HL-60 (cell line): ENCODE results near the gene EDA.

ENCODE experiments used
- DNase-seq, 2 experiments: peaks; one replicate each; pipeline ENCODE4 v3.0.0-alpha.2; 2010 to 2020; ENCODE audit warnings: low read depth in 1 of 2, low spot score in 1 of 2
- H3K27ac ChIP-seq: fragments of 250-450 bp; sonication (Bioruptor Pico); replicated peaks from 2 replicates; pipeline ENCODE4 v1.5.1; 2020; ENCODE audit warnings: mild to moderate bottlenecking, moderate library complexity
- H3K27me3 ChIP-seq: fragments of 250-450 bp; sonication (Bioruptor Pico); 2 replicates; pipeline ENCODE4 v1.5.1; 2021; ENCODE audit warnings: mild to moderate bottlenecking, moderate library complexity; ENCODE audit not compliant: insufficient read depth, poor library complexity, severe bottlenecking
- H3K4me3 ChIP-seq: replicated peaks from 2 replicates; pipeline ENCODE4 v1.5.1; 2011; ENCODE audit warnings: mild to moderate bottlenecking, control low read depth, low read length; ENCODE audit not compliant: insufficient read depth
- GABPA ChIP-seq: IDR thresholded peaks from 2 replicates; pipeline ENCODE4 v1.6.1; 2012; ENCODE audit warnings: low read depth
- POLR2AphosphoS5 ChIP-seq: IDR thresholded peaks from 2 replicates; pipeline ENCODE4 v1.6.1; 2012; ENCODE audit warnings: low read depth
- SPI1 ChIP-seq: IDR thresholded peaks from 2 replicates; pipeline ENCODE4 v1.6.1; 2012; ENCODE audit warnings: low read depth, mild to moderate bottlenecking, borderline replicate concordance
- TF ChIP-seq, protein P1 (sequence below): IDR thresholded peaks from 2 replicates; pipeline ENCODE4 v1.6.1; 2012; ENCODE audit warnings: low read depth; ENCODE audit not compliant: insufficient replicate concordance
- TF ChIP-seq, protein P2 (sequence below): IDR thresholded peaks from one replicate; pipeline ENCODE4 v1.5.1; 2011; ENCODE audit warnings: low read length, control low read depth, inconsistent platforms; ENCODE audit not compliant: insufficient read depth

The EDA gene

DNA sequence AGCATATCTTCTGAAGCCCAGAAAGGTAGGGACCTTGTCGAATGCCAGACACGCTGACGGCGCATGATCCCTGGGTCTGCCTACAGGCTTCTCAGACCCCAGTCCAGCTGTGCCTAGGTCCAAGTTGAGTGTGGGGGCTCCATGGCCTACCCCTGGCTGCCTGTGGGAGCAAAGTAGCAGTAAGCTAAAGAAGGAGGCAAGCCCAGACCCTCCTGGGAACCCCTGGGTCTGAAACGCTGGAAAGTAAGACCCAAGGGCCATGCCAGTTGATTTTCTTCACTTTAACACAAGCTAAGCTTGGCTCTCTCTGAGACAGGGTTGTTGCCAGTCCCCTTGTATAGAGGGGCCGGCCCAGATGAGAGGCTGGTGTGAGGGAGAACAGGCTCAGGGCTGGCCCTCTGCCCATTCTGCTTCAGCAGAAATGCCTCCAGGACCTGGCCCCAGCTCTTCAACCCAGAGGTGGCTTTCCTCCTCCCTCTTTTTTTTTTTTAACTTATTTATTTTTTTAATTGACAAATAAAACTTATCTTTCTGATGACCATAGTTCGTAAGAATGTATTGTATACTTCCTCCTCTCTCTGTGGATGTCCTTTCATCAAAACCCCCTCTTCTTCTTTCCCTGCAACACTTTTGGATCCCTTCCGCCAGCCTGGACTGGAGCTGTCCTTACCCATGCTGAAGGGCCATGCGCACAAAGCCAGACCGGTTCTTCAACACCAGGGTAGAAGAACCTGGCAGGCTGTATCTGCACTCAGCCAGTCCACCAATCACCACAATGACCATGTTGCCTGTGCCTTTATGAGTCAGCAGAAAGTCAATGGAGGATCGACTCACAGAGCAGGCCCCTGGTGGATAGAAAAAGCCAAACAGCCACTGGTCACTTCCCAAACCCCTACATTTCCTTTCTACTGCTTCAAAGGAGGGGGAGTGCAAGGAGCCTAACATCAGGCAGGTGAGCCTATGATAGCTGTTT is 426.8 kb downstream of the EDA start:
- DNase-seq, result no peak
- Histone ChIP-seq H3K27me3 (no peaks in the 10 kb centered on the region), H3K4me3 (no peak overlapping the region), H3K27ac (no peak overlapping the region)
- TF ChIP-seq SPI1, result no peak
- TF ChIP-seq, protein P1, sequence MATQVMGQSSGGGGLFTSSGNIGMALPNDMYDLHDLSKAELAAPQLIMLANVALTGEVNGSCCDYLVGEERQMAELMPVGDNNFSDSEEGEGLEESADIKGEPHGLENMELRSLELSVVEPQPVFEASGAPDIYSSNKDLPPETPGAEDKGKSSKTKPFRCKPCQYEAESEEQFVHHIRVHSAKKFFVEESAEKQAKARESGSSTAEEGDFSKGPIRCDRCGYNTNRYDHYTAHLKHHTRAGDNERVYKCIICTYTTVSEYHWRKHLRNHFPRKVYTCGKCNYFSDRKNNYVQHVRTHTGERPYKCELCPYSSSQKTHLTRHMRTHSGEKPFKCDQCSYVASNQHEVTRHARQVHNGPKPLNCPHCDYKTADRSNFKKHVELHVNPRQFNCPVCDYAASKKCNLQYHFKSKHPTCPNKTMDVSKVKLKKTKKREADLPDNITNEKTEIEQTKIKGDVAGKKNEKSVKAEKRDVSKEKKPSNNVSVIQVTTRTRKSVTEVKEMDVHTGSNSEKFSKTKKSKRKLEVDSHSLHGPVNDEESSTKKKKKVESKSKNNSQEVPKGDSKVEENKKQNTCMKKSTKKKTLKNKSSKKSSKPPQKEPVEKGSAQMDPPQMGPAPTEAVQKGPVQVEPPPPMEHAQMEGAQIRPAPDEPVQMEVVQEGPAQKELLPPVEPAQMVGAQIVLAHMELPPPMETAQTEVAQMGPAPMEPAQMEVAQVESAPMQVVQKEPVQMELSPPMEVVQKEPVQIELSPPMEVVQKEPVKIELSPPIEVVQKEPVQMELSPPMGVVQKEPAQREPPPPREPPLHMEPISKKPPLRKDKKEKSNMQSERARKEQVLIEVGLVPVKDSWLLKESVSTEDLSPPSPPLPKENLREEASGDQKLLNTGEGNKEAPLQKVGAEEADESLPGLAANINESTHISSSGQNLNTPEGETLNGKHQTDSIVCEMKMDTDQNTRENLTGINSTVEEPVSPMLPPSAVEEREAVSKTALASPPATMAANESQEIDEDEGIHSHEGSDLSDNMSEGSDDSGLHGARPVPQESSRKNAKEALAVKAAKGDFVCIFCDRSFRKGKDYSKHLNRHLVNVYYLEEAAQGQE, result no peak
- TF ChIP-seq GABPA, result no peak
- TF ChIP-seq, protein P2, sequence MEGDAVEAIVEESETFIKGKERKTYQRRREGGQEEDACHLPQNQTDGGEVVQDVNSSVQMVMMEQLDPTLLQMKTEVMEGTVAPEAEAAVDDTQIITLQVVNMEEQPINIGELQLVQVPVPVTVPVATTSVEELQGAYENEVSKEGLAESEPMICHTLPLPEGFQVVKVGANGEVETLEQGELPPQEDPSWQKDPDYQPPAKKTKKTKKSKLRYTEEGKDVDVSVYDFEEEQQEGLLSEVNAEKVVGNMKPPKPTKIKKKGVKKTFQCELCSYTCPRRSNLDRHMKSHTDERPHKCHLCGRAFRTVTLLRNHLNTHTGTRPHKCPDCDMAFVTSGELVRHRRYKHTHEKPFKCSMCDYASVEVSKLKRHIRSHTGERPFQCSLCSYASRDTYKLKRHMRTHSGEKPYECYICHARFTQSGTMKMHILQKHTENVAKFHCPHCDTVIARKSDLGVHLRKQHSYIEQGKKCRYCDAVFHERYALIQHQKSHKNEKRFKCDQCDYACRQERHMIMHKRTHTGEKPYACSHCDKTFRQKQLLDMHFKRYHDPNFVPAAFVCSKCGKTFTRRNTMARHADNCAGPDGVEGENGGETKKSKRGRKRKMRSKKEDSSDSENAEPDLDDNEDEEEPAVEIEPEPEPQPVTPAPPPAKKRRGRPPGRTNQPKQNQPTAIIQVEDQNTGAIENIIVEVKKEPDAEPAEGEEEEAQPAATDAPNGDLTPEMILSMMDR, result no peak
- TF ChIP-seq POLR2AphosphoS5, result no peak

DNA sequence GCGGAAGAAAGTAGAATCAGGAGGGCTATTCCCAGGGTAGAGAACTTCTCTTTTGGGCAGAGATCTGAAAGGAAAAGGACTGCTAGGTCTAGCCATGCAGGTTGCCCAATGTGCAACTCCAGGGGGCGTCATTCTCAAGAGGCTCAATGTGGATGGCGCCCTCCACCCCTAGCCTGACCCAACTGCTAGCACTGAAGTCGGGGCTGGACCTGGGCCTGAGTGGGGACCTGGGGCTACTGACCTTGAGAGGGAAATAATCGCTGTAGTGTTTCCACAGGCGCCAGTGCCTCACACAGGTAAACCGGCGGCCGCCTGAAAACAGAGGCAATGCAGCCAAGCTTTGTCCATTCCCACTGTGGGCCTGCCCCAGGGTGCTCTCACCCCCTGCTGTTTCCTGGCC is 427.8 kb downstream of the EDA start:
- TF ChIP-seq GABPA, result no peak
- TF ChIP-seq, protein P1, result no peak
- TF ChIP-seq, protein P2, result no peak

DNA sequence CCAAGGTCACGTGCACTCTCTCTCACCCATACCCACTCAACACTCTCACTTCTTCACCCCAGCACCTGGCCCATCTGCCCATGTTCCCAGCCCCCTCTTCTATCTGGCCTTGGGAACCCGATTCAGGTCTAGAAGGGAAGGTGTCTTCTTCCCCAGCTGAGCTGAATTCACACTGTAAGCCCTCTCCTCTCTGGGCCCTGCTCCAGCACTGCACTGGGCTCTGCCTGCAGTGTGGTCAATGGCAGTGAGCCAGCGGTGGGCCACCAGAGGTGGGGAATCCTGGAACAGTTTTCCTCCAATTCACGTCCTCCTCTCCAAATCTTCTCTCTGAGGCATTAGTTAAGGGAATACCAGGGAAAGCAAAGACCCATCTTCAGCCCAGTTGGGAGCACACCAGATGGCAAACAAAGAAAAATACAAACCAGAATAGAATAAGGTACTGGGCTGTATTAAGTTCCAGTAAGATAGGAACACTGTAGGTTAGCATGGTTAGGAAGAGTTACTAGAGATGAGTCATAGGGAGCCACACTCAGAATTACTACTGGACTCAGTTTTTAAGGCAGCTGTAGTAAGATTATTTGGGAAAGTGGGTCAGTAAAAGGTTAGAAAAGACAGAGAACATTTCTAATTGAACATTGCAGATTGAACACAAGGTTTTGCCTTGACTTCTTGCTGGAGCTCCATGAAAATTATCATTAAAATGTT is 428.8 kb downstream of the EDA start:
- Histone ChIP-seq H3K27me3 (no peaks in the 10 kb centered on the region), H3K27ac (no peak overlapping the region), H3K4me3 (no peak overlapping the region)
- no peak for DNase-seq
- TF ChIP-seq POLR2AphosphoS5 (no peak), GABPA (no peak), SPI1 (no peak)
- TF ChIP-seq, protein P2, result no peak
- TF ChIP-seq, protein P1, result no peak

More for the DNA sequence above, 427.8 kb downstream of the EDA start:
- Histone ChIP-seq H3K27me3 (no peaks in the 10 kb centered on the region), H3K27ac (no peak overlapping the region), H3K4me3 (no peak overlapping the region)
- DNase-seq, result no peak
